Upper lobe of left lung (tissue), 4 donors: ENCODE data around the gene ANKS1A.

Experiments used
- EP300 ChIP-seq, 4 donors: sonication (generic); formaldehyde crosslinking; IDR thresholded peaks; one replicate each; pipeline ENCODE4 v1.5.1; 2017; ENCODE audit warnings: antibody characterized with exemption in 4 of 4, control low read depth in 2 of 4
- POLR2A ChIP-seq, 4 donors: fragments of 450-650 bp; IDR thresholded peaks; one replicate each; pipeline ENCODE4 v1.5.1; 2016 to 2017; ENCODE audit warnings: antibody characterized with exemption in 4 of 4, mild to moderate bottlenecking in 2 of 4
- POLR2AphosphoS5 ChIP-seq, 2 donors: sonication (generic); formaldehyde crosslinking; IDR thresholded peaks; one replicate each; pipeline ENCODE4 v1.5.1; 2017; ENCODE audit warnings: antibody characterized with exemption in 2 of 2
- TF ChIP-seq, protein P1 (sequence below), 6 experiments: fragments of 450-650 bp in 4 of 6; fragments of 200-600 bp in 2 of 6; sonication (generic) in 2 of 6; IDR thresholded peaks; one replicate each; pipeline ENCODE4 v1.5.1; 2016 to 2019; ENCODE audit warnings: antibody characterized with exemption in 6 of 6

DNA sequence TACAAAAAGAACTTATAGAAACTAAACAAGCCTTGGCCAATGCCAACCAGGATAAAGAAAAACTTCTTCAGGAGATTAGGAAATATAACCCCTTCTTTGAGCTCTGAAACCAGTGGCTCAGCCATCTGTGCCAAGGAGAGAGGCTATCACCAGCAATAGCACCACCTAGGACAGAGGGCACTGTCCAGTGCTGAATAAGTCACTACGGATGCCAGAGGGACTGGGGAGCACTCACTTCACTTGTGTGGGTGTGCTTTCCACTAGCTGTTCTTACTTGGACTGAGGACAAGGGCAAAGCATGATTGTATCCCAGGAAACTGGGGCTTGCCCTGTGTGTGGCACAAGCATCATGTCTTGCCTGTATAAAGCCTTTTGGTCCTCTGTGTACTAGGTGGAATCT, 16.7 kb upstream of the ANKS1A start:
- TF ChIP-seq, protein P1, sequence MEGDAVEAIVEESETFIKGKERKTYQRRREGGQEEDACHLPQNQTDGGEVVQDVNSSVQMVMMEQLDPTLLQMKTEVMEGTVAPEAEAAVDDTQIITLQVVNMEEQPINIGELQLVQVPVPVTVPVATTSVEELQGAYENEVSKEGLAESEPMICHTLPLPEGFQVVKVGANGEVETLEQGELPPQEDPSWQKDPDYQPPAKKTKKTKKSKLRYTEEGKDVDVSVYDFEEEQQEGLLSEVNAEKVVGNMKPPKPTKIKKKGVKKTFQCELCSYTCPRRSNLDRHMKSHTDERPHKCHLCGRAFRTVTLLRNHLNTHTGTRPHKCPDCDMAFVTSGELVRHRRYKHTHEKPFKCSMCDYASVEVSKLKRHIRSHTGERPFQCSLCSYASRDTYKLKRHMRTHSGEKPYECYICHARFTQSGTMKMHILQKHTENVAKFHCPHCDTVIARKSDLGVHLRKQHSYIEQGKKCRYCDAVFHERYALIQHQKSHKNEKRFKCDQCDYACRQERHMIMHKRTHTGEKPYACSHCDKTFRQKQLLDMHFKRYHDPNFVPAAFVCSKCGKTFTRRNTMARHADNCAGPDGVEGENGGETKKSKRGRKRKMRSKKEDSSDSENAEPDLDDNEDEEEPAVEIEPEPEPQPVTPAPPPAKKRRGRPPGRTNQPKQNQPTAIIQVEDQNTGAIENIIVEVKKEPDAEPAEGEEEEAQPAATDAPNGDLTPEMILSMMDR (IDR thresholded peaks at IDR 0.05) = no peak
- no peak for TF ChIP-seq EP300 (IDR thresholded peaks at IDR 0.05)
- TF ChIP-seq POLR2A (IDR thresholded peaks at IDR 0.05) = no peak
- TF ChIP-seq POLR2AphosphoS5 (IDR thresholded peaks at IDR 0.05) = no peak
